ENCODE data around the gene FAM184A. TPM values are rescaled to one million over a fixed set of nuclear protein-coding genes. Genes with fewer than 3 reads are reported as not detected.

FAM184A gene
- total RNA-seq, 1 donor from 2014 or later, result 3.4 TPM

GRCh38 chr6:119096721-119097565 lies 18.5 kb upstream of the FAM184A start:
- peak in 1 of 2 donors; percentile 93 for DNase-seq (ENCODE audit: extremely low spot score in 2 of 2)

DNA sequence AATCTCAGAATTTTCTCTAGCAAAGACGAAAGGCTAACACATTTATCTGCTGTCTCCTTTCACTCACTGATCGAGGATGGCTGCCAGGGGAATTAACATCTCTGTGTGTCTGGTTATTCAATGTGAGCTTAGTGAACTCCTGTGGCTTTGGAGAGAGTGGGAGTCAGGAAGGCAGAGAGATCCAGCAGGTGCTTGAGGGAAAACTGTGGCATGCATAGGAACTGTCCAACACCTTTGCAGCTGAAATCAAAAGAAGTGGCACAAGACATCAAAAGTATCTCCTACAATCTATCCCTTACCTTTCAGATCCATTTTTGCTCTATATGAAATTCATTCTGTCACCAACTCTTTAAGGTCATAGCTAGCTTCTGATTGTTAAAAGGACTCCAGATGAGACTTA lies 11.8 kb upstream of the FAM184A start:
- no peaks in the 10 kb centered on the region for H3K9me3 ChIP-seq
- intact Hi-C loops (cut with DNase I), result no loop called here
- H3K4me3 ChIP-seq, result no peak overlapping the region
- no peak for TF ChIP-seq CTCF (IDR thresholded peaks at IDR 0.05)
- no peak for TF ChIP-seq POLR2A (IDR thresholded peaks at IDR 0.05)
- no peak for TF ChIP-seq POLR2AphosphoS5 (IDR thresholded peaks at IDR 0.05; ENCODE audit: insufficient read depth in 1 of 2, low read depth in 1 of 2)
- no peak for DNase-seq (ENCODE audit: extremely low spot score in 2 of 2)
- no peaks in the 10 kb centered on the region for H3K4me1 ChIP-seq
- H3K27me3 ChIP-seq, result no peaks in the 10 kb centered on the region
- no peak overlapping the region for H3K27ac ChIP-seq
- no peaks in the 10 kb centered on the region for H3K36me3 ChIP-seq

More at GRCh38 chr6:119096721-119097565, 18.5 kb upstream of the FAM184A start:
- Histone ChIP-seq H3K36me3 (no peaks in the 10 kb centered on the region), H3K27me3 (no peaks in the 10 kb centered on the region), H3K9me3 (no peaks in the 10 kb centered on the region), H3K4me3 (no peak overlapping the region), H3K27ac (peak overlapping the region; percentile 45), H3K4me1 (peaks cover 5% of the 10 kb centered on the region)
- intact Hi-C loops (cut with DNase I), result no loop called here
- peak in 1 of 2 donors; percentile 37 for TF ChIP-seq POLR2AphosphoS5 (IDR thresholded peaks at IDR 0.05; ENCODE audit: insufficient read depth in 1 of 2, low read depth in 1 of 2)
- no peak for TF ChIP-seq POLR2A (IDR thresholded peaks at IDR 0.05)

- no peaks in the 10 kb centered on the region for H3K9me3 ChIP-seq
- H3K4me1 ChIP-seq, result no peaks in the 10 kb centered on the region
- no peak overlapping the region for H3K4me3 ChIP-seq
- no peaks in the 10 kb centered on the region for H3K27me3 ChIP-seq
- no peaks in the 10 kb centered on the region for H3K36me3 ChIP-seq
- DNase-seq (ENCODE audit: extremely low spot score in 2 of 2), result no peak
- TF ChIP-seq POLR2AphosphoS5 (IDR thresholded peaks at IDR 0.05; ENCODE audit: insufficient read depth in 1 of 2, low read depth in 1 of 2) (no peak), CTCF (IDR thresholded peaks at IDR 0.05) (no peak), POLR2A (IDR thresholded peaks at IDR 0.05) (no peak)
- H3K27ac ChIP-seq, result no peak overlapping the region
- intact Hi-C loops (cut with DNase I), result no loop called here
These were observed 6.3 kb upstream of the FAM184A start for GRCh38 chr6:119084784-119085183.

DNA sequence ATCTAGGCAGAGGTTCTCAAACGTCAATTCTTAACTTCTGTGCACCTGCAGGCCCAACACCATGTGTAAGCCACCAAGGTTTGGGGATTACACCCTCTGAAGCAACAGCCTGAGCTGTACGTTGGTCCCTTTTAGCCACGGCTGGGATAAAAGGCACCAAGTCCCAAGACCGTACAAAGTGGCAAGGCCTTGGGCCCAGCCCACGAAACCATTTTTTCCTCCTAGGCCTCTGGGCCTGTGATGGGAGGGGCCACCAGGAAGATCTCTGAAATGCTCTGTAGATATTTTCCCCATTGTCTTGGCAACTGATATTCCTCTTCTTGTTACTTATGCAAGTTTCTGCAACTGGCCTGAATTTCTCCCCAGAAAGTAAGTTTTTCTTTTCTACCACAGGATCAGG lies 4.5 kb upstream of the FAM184A start:
- Histone ChIP-seq H3K27me3 (no peaks in the 10 kb centered on the region), H3K4me3 (no peak overlapping the region), H3K27ac (no peak overlapping the region), H3K36me3 (no peaks in the 10 kb centered on the region), H3K9me3 (no peaks in the 10 kb centered on the region), H3K4me1 (no peaks in the 10 kb centered on the region)
- intact Hi-C loops (cut with DNase I), result no loop called here
- TF ChIP-seq CTCF (IDR thresholded peaks at IDR 0.05), result no peak
- no peak for TF ChIP-seq POLR2AphosphoS5 (IDR thresholded peaks at IDR 0.05; ENCODE audit: insufficient read depth in 1 of 2, low read depth in 1 of 2)
- no peak for TF ChIP-seq POLR2A (IDR thresholded peaks at IDR 0.05)
- DNase-seq (ENCODE audit: extremely low spot score in 2 of 2), result no peak

- intact Hi-C loops (cut with DNase I), result no loop called here
- Histone ChIP-seq H3K36me3 (no peaks in the 10 kb centered on the region), H3K9me3 (no peaks in the 10 kb centered on the region), H3K4me3 (peak overlapping the region; percentile 64 to 82), H3K27me3 (no peaks in the 10 kb centered on the region), H3K4me1 (no peaks in the 10 kb centered on the region), H3K27ac (peak overlapping the region; percentile 74)
- DNase-seq (ENCODE audit: extremely low spot score in 2 of 2), result no peak
- no peak for TF ChIP-seq POLR2AphosphoS5 (IDR thresholded peaks at IDR 0.05; ENCODE audit: insufficient read depth in 1 of 2, low read depth in 1 of 2)
- no peak for TF ChIP-seq POLR2A (IDR thresholded peaks at IDR 0.05)
- TF ChIP-seq CTCF (IDR thresholded peaks at IDR 0.05), result no peak
These were observed 882 bp upstream of the FAM184A start for GRCh38 chr6:119079283-119079809.
